Ovary (tissue), 3 donors: ENCODE results near the gene AKT3.

ENCODE experiments used
- CTCF ChIP-seq, 3 donors: fragments of 450-650 bp in 2 of 3; fragments of 200-600 bp in 1 of 3; IDR thresholded peaks; one replicate each; pipeline versions ENCODE4 v1.5.1 to v1.8.0; 2016 to 2022; ENCODE audit warnings: antibody characterized with exemption in 3 of 3, mild to moderate bottlenecking in 1 of 3
- EP300 ChIP-seq: sonication (generic); formaldehyde crosslinking; IDR thresholded peaks from one replicate; pipeline ENCODE4 v1.6.1; 2017; ENCODE audit warnings: antibody characterized with exemption
- POLR2A ChIP-seq: fragments of 450-650 bp; IDR thresholded peaks from one replicate; pipeline ENCODE4 v1.6.1; 2017; ENCODE audit warnings: antibody characterized with exemption, mild to moderate bottlenecking, moderate library complexity
- donor health status: DM: no; HTN: no; CAD: no.

GRCh38 chr1:243740255-243740999, 109.6 kb downstream of the AKT3 start:
- TF ChIP-seq CTCF (IDR thresholded peaks at IDR 0.05) (no peak), EP300 (no peak), POLR2A (no peak)
